ENCODE results near the gene MC4R. TPM values are rescaled to one million over a fixed set of nuclear protein-coding genes. Genes with fewer than 3 reads are reported as not detected.
A peak's percentile ranks its signal among the peaks of the same experiment; 100 is the strongest.

MC4R gene
- total RNA-seq, 1 experiment from 2014 or later = not detected

- Histone ChIP-seq H3K4me2 (ENCODE audit: low read length) (no peak overlapping the region), H3K9me2 (ENCODE audit: insufficient read depth) (no peaks in the 10 kb centered on the region), H4K20me1 (ENCODE audit: insufficient read depth) (no peaks in the 10 kb centered on the region), H3K27ac (ENCODE audit: low read depth, low read length) (no peak overlapping the region), H3K79me2 (ENCODE audit: insufficient read depth, low read length) (no peaks in the 10 kb centered on the region), H3K9me3 (ENCODE audit: control insufficient read depth in 1 of 2, insufficient read depth in 1 of 2, low read depth in 1 of 2, low read length in 2 of 2) (no peaks in the 10 kb centered on the region), H2AFZ (ENCODE audit: low read depth, low read length, poor library complexity, severe bottlenecking) (no peak overlapping the region), H3K4me3 (replicated peaks in 1 of 2; ENCODE audit: low read depth in 1 of 2, low read length in 2 of 2) (no peak overlapping the region), H3K9ac (ENCODE audit: low read length) (no peak overlapping the region), H3K36me3 (ENCODE audit: control insufficient read depth in 1 of 2, insufficient read depth in 2 of 2, low read length in 2 of 2) (no peaks in the 10 kb centered on the region), H3K4me1 (ENCODE audit: control insufficient read depth in 1 of 2, insufficient read depth in 2 of 2, low read length in 2 of 2) (no peaks in the 10 kb centered on the region), H3K27me3 (ENCODE audit: insufficient read depth, low read length) (no peaks in the 10 kb centered on the region)
- intact Hi-C loops (cut with micrococcal nuclease) = no loop called here
- POLR2A ChIA-PET = no interaction called here
- BruUV-seq (replicated peaks) = no TSS peak
- ATAC-seq (no peak), DNase-seq (ENCODE audit: low read depth, low spot score) (no peak)
- RAD21 ChIA-PET (ENCODE audit: low non-redundant PET in 1 of 2, low total read pairs in 2 of 2, uncharacterized antibody in 2 of 2, unreplicated experiment in 2 of 2) = no interaction called here
- TF ChIP-seq POLR2A (IDR thresholded peaks at IDR 0.05; ENCODE audit: borderline replicate concordance, extremely low read depth, insufficient read depth, insufficient read length) = no peak
- no peak for TF ChIP-seq ZFX (IDR thresholded peaks at IDR 0.05)
- TF ChIP-seq JUND (IDR thresholded peaks at IDR 0.05) = no peak
- no peak for TF ChIP-seq EZH2 (IDR thresholded peaks at IDR 0.05)
- TF ChIP-seq SRF (IDR thresholded peaks at IDR 0.05; ENCODE audit: low read depth) = no peak
- no peak for TF ChIP-seq SIN3A (IDR thresholded peaks at IDR 0.05; ENCODE audit: low read depth)
- CTCF ChIA-PET = no interaction called here
Measured at GRCh38 chr18:60417946-60418345, 45.4 kb upstream of the MC4R start.

GRCh38 chr18:60413944-60414547, 41.5 kb upstream of the MC4R start:
- Histone ChIP-seq H3K27ac (ENCODE audit: low read depth, low read length) (no peak overlapping the region), H3K9me2 (ENCODE audit: insufficient read depth) (no peaks in the 10 kb centered on the region), H3K36me3 (ENCODE audit: control insufficient read depth in 1 of 2, insufficient read depth in 2 of 2, low read length in 2 of 2) (no peaks in the 10 kb centered on the region), H3K4me3 (replicated peaks in 1 of 2; ENCODE audit: low read depth in 1 of 2, low read length in 2 of 2) (no peak overlapping the region), H3K4me1 (ENCODE audit: control insufficient read depth in 1 of 2, insufficient read depth in 2 of 2, low read length in 2 of 2) (no peaks in the 10 kb centered on the region), H3K9me3 (ENCODE audit: control insufficient read depth in 1 of 2, insufficient read depth in 1 of 2, low read depth in 1 of 2, low read length in 2 of 2) (no peaks in the 10 kb centered on the region), H3K9ac (ENCODE audit: low read length) (no peak overlapping the region), H2AFZ (ENCODE audit: low read depth, low read length, poor library complexity, severe bottlenecking) (no peak overlapping the region), H3K27me3 (ENCODE audit: insufficient read depth, low read length) (no peaks in the 10 kb centered on the region), H3K4me2 (ENCODE audit: low read length) (no peak overlapping the region), H3K79me2 (ENCODE audit: insufficient read depth, low read length) (no peaks in the 10 kb centered on the region), H4K20me1 (ENCODE audit: insufficient read depth) (no peaks in the 10 kb centered on the region)
- intact Hi-C loops (cut with micrococcal nuclease) = loop anchor here (1.0 to 5.0 kb wide), 4 partner anchors 418 to 632 kb away; no protein-coding TSS in a partner anchor
- BruUV-seq (replicated peaks) = no TSS peak
- RAD21 ChIA-PET (ENCODE audit: low non-redundant PET in 1 of 2, low total read pairs in 2 of 2, uncharacterized antibody in 2 of 2, unreplicated experiment in 2 of 2) = interaction anchor here (1.0 to 1.4 kb wide), 3 partner anchors 254 to 419 kb away, joined by 3 to 7 read pairs (median 4); no protein-coding TSS in a partner anchor
- POLR2A ChIA-PET = no interaction called here
- DNase-seq (ENCODE audit: low read depth, low spot score) (peak; percentile 10), ATAC-seq (peak; percentile 92)
- CTCF ChIA-PET = interaction anchor here (0.8 to 1.4 kb wide), 7 partner anchors 11 to 426 kb away, joined by 3 to 38 read pairs (median 5); no protein-coding TSS in a partner anchor
- TF ChIP-seq TCF7L2 (IDR thresholded peaks at IDR 0.05; ENCODE audit: borderline replicate concordance, extremely low read depth, insufficient read depth, insufficient read length) (no peak), RAD21 (IDR thresholded peaks at IDR 0.05; ENCODE audit: low read depth) (peak; percentile 60), CTCF (IDR thresholded peaks at IDR 0.05 in 2 of 3, conservative IDR thresholded peaks at IDR 0.05 in 1 of 3; ENCODE audit: borderline replicate concordance in 1 of 3, insufficient read depth in 1 of 3, low read depth in 2 of 3, low read length in 2 of 3) (peak; percentile 62 to 73 (median 68); a peak in 5 of 6 replicates)

Measured in HCT116 (cell line).